ENCODE results near the gene IGBP1. TPM values are rescaled to one million over a fixed set of nuclear protein-coding genes. Genes with fewer than 3 reads are reported as not detected.

The IGBP1 gene
- total RNA-seq, 1 donor from 2014 or later: 50.9 TPM

- TF ChIP-seq CTCF (IDR thresholded peaks at IDR 0.05; ENCODE audit: borderline replicate concordance): no peak
- intact Hi-C loops (cut with micrococcal nuclease): no loop called here
- no peak overlapping the region for H3K4me3 ChIP-seq
- no peak for DNase-seq
- H3K36me3 ChIP-seq: no peaks in the 10 kb centered on the region
- H3K27ac ChIP-seq (replicated peaks): no peak overlapping the region
- no peaks in the 10 kb centered on the region for H3K27me3 ChIP-seq (ENCODE audit: low read depth)
- no peaks in the 10 kb centered on the region for H3K9me3 ChIP-seq (replicated peaks)
- H3K4me1 ChIP-seq: no peaks in the 10 kb centered on the region
Observed at GRCh38 chrX:70124678-70125077, 8.6 kb upstream of the IGBP1 start.

GRCh38 chrX:70128071-70128470 lies 5.2 kb upstream of the IGBP1 start:
- Histone ChIP-seq H3K27me3 (ENCODE audit: low read depth) (no peaks in the 10 kb centered on the region), H3K27ac (replicated peaks) (no peak overlapping the region), H3K9me3 (replicated peaks) (no peaks in the 10 kb centered on the region), H3K36me3 (no peaks in the 10 kb centered on the region), H3K4me3 (no peak overlapping the region), H3K4me1 (peaks cover 9% of the 10 kb centered on the region)
- intact Hi-C loops (cut with micrococcal nuclease): no loop called here
- TF ChIP-seq CTCF (IDR thresholded peaks at IDR 0.05; ENCODE audit: borderline replicate concordance): no peak
- DNase-seq: no peak

- intact Hi-C loops (cut with micrococcal nuclease): no loop called here
- Histone ChIP-seq H3K27me3 (ENCODE audit: low read depth) (no peaks in the 10 kb centered on the region), H3K4me1 (peaks cover 20% of the 10 kb centered on the region), H3K36me3 (no peaks in the 10 kb centered on the region), H3K9me3 (replicated peaks) (no peaks in the 10 kb centered on the region), H3K4me3 (no peak overlapping the region), H3K27ac (replicated peaks) (no peak overlapping the region)
- no peak for TF ChIP-seq CTCF (IDR thresholded peaks at IDR 0.05; ENCODE audit: borderline replicate concordance)
- no peak for DNase-seq
Observed at GRCh38 chrX:70129816-70130215, 3.4 kb upstream of the IGBP1 start.

- no peaks in the 10 kb centered on the region for H3K27me3 ChIP-seq (ENCODE audit: low read depth)
- peaks cover 25% of the 10 kb centered on the region for H3K4me1 ChIP-seq
- peak overlapping the region; percentile 87 for H3K27ac ChIP-seq (replicated peaks)
- intact Hi-C loops (cut with micrococcal nuclease): no loop called here
- no peak for DNase-seq
- TF ChIP-seq CTCF (IDR thresholded peaks at IDR 0.05; ENCODE audit: borderline replicate concordance): no peak
- H3K4me3 ChIP-seq: no peak overlapping the region
- no peaks in the 10 kb centered on the region for H3K9me3 ChIP-seq (replicated peaks)
- no peaks in the 10 kb centered on the region for H3K36me3 ChIP-seq
Observed at GRCh38 chrX:70132224-70132623, 1.0 kb upstream of the IGBP1 start.

GRCh38 chrX:70132877-70133302 lies 357 bp upstream of the IGBP1 start:
- intact Hi-C loops (cut with micrococcal nuclease): no loop called here
- no peaks in the 10 kb centered on the region for H3K27me3 ChIP-seq (ENCODE audit: low read depth)
- no peaks in the 10 kb centered on the region for H3K9me3 ChIP-seq (replicated peaks)
- DNase-seq: no peak
- peaks cover 25% of the 10 kb centered on the region for H3K4me1 ChIP-seq
- no peaks in the 10 kb centered on the region for H3K36me3 ChIP-seq
- peak overlapping the region; percentile 85 for H3K4me3 ChIP-seq
- TF ChIP-seq CTCF (IDR thresholded peaks at IDR 0.05; ENCODE audit: borderline replicate concordance): no peak
- peak overlapping the region; percentile 87 for H3K27ac ChIP-seq (replicated peaks)

- intact Hi-C loops (cut with micrococcal nuclease): no loop called here
- no peaks in the 10 kb centered on the region for H3K27me3 ChIP-seq (ENCODE audit: low read depth)
- H3K4me1 ChIP-seq: peaks cover 25% of the 10 kb centered on the region
Observed at GRCh38 chrX:70134116-70134477, 850 bp downstream of the IGBP1 start.

More at GRCh38 chrX:70134116-70134477, 850 bp downstream of the IGBP1 start:
- DNase-seq: no peak
- Histone ChIP-seq H3K36me3 (no peaks in the 10 kb centered on the region), H3K27ac (replicated peaks) (peak overlapping the region; percentile 87), H3K4me3 (peak overlapping the region; percentile 85), H3K9me3 (replicated peaks) (no peaks in the 10 kb centered on the region)
- no peak for TF ChIP-seq CTCF (IDR thresholded peaks at IDR 0.05; ENCODE audit: borderline replicate concordance)

Measured in left ventricle myocardium inferior (tissue), 1 donor.